Stimulated activated CD4-positive, alpha-beta T cell treated with anti-CD3 and anti-CD28 coated beads, Interleukin-1b, Interleukin-23, amount 100 ng/mL, for 48 hours (primary cell): ENCODE results near the gene FNBP1L.
A peak's percentile ranks its signal among the peaks of the same experiment; 100 is the strongest.

Source experiments
- DNase-seq: peaks from one replicate; pipeline ENCODE4 v3.0.0-alpha.2; 2020

Gene FNBP1L

DNA sequence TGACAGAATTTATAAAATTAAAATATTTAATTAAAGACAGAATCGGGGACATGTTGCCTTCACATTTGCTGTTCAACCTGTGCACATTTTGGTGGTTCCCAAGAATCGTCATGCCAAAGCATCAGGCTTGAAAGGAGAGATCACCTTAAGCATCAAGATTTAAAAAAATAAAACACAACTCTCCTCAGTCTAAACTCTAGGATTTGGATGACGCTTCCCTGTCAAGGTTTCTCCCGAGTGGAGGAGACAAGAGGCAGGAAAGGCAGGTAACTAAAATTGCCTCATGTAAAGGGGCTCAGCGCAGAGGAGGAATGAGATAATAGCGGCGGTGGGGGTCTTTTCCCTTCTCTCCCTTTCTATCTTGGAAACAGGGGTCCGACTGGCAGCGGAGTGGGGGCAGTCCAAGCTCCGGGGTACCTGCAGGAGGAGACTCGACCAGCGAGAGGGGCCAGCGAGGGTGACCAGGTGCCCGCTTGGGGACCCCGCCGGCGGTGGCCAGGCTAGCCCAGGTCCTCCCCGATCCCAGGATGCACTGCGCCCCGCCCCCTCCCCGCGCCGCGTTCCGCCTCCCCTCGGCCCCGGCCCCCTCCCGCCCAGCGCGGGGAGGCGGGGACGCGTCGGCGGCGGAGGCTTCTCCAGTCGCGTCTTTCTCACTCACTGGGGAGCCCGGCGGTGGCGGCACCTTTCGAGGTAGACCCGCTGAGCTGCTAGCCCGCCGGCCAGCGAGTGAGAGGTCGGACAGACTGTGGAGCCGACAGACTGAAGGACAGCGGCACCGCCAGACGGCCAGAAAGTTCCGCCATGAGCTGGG is at the start of gene FNBP1L:
FNBP1L (plus strand) TSS at position 638 of the 811 bp plus-strand sequence; CDS start at position 802, 164 bp downstream.
- peak; percentile 47 for DNase-seq

DNA sequence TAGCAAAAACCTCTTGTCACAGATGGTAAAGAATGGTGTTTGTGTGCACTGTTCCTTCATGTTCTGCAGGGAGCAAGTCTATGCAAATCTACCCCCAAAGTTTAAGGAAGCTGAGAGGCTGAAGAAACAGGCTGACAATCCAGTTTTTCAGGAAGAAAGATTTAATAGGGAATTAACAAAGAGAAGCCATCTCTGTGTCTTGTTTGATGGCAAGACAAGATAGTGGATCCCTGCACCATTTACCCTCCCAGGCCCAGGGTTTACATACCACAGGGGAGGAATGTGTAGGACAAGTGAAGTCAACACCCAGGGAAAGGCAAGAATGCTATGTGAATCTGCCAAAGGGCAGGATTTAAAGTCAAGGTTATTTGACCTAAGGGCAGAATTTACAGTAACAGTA is 48.1 kb upstream of the FNBP1L start:
- no peak for DNase-seq

DNA sequence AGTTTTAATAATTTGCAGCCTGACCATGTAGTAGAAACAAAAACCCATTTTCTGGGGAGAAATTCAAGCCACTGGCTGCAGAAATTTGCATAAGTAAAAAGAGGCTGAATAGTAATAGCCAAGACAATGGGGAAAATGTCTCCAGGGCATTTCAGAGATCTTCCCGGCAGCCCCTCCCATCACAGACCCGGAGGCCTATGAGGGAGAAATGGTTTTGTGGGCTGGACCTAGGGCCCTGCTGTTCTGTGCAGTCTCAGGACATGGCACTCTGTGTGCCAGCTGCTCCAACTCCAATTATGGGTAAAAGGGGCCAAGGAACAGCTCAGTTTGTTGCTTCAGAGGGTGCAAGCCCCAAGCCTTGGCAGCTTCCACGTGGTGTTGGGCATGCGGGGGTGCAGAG is 39.7 kb upstream of the FNBP1L start:
- DNase-seq, result no peak

DNA sequence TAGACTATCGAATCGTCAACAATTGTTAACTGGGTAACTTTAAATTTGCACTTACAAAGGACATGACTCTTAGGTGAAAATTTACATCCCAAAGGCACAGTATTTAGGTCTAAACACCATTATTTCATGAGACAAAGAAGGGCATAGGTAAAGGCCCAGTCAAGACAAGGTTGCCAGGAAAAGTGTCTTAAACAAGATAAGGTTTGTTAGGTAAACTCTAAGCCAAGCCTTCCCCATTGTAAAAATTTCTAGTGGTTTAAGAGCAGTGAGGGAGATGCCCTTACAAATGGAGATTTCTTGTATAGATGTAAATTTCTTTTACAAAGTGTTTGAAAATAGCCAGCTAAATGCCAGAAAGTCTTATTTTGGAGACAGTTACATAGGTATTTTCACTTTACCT is 36.9 kb upstream of the FNBP1L start:
- DNase-seq, result no peak

DNA sequence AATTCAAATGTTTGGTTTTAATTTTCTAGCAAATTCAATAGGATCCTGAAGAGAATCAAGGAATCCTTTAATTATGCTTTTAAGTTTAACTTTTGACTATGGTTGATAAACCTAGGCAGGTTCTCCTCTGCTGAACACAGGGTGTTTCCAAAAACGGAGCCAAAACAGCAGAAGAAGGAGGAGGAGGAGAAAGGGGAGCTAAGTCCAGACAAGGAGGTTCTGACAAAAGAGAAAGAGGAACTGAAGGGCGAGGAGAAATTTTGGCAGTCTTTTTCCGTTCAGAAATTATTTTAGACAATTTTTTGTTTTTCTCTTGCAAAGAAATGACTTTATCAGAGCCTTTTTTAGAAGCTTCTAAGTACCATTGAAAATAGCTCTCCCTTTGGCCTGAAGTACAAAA is 33.2 kb upstream of the FNBP1L start:
- DNase-seq, result no peak

DNA sequence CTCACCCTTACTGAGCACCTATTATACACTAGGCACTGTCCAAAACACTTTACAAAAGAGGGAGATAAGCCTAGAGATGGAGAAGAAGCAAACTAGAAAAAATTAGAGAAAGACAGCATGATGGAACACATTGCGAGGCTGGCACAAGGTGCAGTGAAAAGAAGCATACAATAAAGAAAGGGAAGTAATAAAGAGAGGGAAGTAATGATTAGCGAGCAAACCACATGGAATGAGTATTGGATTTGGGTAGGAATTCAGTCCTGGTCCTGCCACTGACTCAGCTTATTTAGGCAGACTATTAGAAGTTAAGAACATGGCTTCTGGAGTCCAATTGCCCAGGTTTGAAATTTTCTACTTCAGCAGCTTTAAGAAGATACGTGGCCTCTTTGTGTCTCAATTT is 32.6 kb upstream of the FNBP1L start:
- no peak for DNase-seq

DNA sequence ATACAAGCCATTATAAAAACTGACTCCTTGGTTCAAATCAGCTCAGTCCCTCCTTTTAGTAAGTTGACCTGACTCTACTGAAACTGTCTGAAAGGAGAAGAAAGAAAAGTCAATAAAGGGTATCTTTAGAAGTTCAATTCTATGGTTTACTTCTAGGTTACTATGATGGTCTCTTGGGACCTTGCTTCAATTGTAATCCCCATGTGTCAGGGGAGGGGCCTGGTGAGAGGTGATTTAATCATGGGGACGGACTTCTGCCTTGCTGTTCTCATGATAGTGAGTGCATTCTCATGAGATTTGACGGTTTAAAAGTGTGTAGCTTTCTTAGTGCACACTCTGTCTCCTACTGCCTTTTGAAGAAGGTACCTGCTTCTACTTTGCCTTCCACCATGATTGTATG is 31.7 kb upstream of the FNBP1L start:
- no peak for DNase-seq

DNA sequence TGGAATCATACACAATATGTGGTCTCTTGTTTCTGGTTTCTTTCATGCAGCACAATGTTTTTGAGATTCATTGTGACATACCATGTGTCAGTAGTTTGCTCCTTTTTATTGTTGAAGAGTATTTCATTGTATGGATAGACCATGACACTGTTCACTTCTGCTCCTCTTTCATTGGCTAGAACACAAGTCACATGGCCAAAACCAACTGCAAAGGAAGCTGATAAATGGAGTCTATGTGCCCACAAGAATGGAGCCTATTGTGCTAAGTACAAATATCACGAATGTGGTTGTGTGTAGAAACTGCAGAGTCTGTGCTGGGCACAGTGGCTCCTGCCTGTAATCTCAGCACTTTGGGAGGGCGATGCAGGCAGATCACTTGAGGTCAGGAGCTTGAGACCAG is 28.6 kb upstream of the FNBP1L start:
- no peak for DNase-seq

DNA sequence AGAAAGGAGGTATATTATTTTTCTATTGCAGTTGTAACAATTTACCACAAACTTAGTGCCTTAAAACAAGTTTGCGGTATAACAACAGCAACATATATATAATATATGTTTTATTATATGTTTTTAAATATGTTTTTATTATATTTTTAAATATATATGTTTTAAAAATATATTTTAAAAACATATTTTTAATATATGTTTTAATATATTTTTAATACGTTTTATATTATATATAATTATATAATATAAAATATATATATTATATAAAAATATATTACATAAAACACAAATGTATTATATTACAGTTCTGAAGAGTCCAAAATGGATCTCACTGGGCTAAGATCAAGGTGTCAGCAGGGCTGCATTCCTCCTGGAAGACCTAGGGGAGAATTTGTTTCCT is 27.5 kb upstream of the FNBP1L start:
- DNase-seq, result no peak

DNA sequence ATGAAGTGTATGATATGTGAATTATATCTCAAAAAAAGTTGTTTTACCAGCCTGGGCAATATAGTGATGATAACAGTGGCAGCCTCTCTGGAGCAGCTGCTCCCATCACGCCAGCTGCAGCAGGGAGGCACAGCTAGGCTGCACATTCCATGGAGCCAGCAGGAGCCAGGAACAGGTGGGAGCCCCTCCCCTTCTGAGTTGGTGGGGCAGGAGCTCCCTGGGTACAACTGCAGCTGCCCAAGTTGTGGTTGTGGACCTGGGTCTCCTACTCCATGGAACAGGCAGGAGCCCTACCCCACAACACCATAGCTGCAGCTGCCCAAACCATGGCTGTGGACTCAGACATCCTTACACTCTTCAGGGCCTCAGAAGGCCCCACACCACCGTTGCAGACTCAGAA is 21.7 kb upstream of the FNBP1L start:
- no peak for DNase-seq

DNA sequence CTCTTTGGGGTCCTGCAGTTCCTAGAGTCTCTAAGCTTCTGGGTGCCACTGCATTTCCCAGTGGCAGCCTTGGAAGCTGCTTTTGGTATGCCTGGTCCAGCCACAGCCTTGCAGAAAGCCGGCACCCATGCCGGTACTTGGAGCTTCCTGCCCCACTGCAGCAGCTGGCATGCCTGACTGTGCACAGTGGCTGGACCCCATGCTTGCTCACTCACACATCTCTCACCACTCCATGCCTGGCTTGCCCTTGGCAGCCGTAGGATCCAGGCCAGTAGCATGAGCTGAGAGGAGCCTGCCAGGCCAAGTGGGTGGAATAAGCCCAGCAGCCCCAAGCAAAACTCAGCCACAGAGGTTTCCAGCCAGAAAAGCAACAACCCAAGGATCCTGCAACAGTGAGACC is 20.3 kb upstream of the FNBP1L start:
- DNase-seq, result no peak

DNA sequence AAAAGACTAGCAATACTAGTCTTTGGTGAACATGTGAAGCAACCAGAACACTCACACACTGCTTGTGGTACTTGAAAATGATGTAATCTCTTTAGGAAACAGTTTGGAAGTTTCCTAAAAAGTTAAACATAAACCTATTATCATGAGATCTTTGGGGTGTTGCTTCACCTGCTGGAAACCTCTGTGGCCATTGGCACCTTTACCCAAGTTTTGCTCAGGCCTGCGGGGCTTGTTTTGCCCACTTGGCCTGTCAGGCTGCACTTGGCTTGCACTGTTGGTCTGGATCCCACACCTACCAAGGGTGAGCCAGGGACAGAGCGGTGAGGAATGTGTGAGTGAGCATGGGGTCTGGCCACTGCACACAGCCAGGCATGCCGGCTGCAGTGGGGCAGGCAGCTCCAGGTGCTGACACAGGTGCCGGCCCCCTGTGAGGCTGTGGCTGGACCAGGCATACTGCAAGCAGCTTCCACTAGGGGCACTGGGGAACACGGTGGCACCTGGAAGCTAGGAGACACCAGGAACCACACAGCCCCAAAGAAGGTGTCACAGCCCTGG is 14.4 kb upstream of the FNBP1L start:
- DNase-seq, result no peak

DNA sequence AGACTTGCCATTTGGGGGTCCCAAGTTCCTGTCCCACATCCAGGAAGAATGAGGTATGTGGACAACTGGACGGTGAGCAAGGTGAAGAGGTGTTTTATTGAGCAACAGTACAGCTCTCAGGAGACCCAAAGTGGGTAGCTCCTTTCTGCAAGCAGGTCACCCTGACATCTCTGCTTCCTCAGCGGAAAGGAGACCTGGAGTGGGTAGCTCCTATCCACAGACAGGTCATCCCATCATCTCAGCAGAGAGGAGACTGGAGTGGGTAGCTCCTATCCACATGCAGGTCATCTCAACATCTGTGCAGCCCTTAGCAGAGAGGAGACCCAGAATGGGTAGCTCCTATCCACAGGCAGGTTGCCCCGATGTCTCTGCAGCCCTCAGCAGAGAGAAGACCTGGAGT is 13.8 kb upstream of the FNBP1L start:
- DNase-seq, result no peak

DNA sequence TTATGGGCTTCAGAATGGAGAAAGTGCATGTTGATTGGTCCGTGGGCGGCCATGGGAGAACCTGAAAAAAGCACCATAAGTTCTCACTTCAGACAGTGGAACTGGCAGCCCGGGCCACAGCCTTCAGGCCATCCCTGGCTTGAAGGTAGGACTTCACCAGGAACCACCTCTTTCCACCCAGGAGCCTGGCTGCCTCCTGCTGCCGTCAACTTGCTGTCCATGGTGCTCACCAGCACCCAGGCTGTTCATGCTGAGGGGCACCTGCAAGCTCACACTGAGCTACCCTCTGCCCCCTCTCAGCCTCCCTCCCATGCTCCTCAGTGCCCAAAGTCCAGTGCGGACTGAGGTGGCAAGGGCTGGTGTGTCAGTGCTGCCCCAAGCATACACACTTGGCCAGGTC is 12.9 kb upstream of the FNBP1L start:
- no peak for DNase-seq

DNA sequence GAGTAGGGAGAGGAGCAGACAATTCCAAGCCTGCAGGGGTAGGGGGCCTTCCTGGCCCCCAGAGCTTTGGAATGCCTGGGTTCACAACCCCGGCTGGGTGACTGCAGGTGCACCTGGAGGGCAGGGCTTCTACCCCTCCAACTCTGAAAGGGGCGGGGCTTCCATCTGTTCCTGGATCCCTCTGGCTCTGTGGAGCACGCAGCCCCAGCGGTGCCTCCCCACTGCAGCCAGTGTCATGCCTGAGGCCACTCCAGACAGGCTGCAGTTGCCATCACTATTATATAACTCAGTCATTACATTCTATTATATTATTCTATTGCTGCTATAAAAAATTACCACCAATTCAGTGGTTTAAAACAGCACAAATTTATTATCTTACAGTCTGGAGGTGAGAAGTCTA is 12.5 kb upstream of the FNBP1L start:
- DNase-seq, result no peak

DNA sequence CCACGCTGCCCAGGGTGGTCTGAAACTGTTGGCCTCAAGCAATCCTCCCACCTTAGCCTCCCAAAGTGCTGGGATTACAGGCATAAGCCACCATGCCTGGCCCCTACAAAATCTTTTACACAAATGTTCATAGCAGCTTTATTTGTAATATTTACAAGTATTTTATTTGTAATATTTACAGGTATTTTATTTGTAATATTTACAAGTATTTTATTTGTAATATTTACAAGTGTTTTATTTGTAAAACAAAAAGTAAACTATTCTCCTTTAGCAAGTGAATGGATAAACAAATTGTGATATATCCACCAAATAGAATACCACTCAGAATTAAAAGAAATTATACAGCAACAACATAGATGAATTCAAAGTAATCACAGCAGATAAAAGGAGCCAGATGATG is 11.4 kb upstream of the FNBP1L start:
- no peak for DNase-seq

DNA sequence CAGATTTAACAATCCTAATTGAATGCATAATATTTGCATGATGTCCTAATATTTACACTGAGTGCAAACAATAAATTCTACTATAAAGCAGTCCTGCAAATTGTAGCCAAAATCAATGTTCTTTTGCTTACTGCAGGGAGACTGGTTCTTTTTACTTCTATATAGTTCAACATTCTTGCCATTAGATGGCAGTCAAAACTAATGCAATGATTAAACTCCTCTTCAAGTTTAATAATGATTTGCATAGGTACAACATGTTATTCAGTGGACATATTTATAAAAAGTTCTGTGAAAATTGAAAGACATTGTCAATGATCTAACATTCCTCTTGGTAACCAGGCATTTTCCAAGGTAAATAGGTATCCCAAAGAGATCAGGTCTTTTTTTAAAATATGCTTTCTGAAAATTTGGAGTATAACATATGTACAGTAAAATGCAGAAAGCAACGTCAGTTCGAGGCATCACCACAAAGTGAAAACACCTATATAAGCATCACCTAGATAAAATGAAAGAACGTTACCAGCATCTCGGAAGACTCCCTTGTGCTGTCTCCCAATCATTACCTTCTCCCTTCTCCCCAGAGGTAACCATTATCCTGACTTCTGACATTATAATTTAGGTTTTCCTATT is 9.8 kb upstream of the FNBP1L start:
- DNase-seq, result no peak

DNA sequence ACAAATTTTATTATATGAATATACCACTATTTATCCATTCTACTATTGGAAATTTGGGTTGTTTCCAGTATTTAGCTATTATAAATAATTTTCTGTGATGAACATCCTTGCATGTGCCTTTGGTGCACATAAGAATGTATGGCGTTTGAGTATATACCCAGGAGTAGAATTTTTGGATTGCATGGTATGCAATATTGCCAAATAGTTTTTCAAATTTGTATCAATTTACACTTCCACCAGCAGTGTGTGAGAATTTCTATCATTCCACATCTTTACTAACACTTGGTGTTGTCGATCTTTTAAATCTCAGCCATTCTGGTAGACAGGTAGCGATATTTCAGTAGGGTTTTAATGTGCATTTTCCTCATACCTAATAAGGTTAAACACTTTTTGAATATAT is 9.2 kb upstream of the FNBP1L start:
- no peak for DNase-seq

DNA sequence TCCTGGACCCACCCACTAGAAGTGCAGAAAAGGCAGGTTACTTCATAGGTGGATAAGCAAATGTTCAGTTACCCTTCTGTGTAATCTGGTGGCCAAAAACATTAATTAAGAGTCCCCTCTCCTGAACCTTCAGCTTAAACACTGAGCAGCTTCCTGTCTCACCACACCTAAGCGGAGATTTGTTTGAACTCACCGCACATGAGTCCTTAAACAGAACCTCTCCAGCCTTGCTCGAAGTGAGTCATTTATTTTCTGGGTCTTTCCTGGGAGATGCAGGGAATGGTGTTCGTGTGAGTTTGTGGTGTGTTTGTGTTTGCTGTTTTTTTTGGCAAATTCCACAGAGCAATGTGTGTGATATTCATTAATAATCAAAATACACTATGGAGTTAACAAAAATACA is 7.6 kb upstream of the FNBP1L start:
- DNase-seq, result no peak

DNA sequence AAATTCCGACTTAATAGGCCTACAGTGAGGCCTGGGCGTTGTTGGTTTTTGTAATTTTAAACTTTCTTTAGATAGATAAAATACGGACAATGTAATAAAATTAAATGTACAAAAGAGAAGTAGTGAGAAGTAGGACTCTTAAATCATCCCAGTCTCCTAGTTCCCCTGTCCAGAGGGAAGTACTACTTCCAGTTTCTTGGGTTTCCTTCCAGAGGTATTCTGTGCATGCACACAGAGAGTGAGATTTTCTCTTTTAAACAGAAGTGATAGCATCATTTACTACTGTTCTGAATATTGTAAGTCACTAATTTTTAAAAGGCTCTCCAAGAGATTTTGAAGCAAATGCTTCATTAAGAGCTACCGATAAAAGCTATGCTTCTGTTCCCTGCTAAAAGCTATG is 7.2 kb upstream of the FNBP1L start:
- DNase-seq, result no peak

DNA sequence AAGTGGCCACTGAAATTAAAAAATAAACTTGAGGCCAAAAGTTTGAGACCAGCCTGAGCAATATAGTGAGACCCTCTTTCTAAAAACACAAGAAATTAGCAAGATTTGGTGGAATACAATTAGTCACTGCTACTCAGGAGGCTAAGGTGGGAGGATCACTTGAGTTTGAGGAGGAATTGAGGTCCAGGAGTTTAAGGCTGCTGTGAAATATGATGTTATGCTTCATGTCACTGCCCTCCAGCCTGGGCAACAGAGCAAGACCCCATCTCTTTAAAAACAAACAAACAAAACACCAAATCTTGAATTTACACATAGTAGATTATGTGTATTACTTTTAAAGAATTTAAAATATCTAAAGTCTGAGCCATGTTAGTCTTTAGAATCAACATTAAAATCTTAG is 6.3 kb upstream of the FNBP1L start:
- DNase-seq, result no peak

DNA sequence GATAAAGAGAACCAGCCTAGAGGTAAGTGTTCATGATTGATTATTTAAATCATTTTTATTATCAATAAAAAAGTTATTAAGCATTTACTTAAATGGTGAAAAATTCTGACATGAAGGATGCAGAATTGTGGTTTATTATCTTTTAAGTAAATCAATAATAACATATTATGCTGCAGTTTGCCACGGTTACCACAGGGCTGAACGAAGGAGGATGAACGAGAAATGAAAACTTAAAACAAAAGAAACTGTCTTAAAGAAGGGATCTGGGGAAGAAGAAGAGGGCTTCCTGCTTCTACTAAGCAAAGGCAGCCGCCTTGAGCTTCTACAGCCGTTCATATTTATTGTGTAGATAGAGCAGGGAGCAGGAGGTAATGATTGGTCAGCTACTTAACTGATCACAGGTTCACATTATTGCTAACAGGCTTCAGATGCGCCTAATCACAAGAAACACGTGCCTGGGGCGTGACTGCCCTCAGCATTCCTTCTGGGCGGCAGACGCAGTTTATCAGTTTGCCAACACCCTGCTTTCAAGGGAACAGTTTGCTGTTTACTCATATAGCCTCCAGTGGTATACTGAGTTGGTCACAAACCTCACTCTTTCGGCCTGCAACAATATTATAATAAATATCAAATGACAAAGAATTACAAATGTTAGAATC is 5.8 kb upstream of the FNBP1L start:
- no peak for DNase-seq

DNA sequence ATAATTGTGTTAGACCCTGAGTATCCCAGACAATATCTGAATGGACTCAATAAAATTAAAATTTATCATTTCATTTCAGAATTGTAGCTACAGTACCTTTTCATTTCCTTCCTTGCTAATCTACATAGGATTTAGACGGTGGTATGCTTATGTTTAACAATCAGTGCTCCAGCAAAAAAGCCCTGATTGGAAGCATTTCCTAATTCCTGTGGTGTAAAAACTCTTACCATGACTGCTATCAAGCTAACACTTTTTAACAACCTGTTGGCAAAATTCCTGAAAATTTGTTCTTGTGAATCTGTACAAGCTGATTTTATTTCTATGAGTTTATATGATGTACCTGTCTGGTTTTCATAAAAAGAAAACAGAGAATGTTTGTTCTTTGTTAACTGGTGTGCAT is 5.2 kb upstream of the FNBP1L start:
- no peak for DNase-seq

DNA sequence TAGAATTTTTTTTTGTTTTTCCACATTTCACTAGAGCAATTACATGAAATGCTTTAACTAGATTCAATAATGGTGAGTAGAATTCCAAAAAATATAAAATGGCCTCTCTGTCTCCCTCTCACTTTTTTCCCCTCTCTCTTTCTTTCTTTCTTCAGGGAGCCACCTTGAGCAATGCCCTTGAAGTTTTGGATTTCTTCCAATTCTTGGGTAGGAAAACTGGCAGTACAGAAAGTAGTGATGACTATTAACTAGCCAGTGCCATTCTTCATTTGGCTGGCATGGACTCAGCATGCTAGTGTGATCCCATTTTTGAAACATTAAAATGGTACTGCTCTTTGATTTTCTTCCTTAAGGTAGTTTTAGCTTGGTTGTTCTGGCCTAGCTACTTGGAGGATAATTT is 4.5 kb upstream of the FNBP1L start:
- no peak for DNase-seq
